CD14-positive monocyte (primary cell): ENCODE data around the gene SHPK. TPM values are rescaled to one million over a fixed set of nuclear protein-coding genes. Genes with fewer than 3 reads are reported as not detected.

Source experiments
- DNase-seq, 3 donors: peaks; one replicate each; pipeline ENCODE4 v3.0.0-alpha.2; 2011 to 2022
- H2AFZ ChIP-seq: 2 replicates; pipeline ENCODE4 v1.6.0; 2012; ENCODE audit warnings: mild to moderate bottlenecking, low read depth, low read length, inconsistent platforms; ENCODE audit not compliant: insufficient read depth, poor library complexity, severe bottlenecking
- H3K27ac ChIP-seq, 2 donors: 1 replicate in 1 of 2; 2 replicates in 1 of 2; pipeline ENCODE4 v1.5.1; 2012 to 2013; ENCODE audit warnings: low read length in 2 of 2, control low read depth in 1 of 2, inconsistent platforms in 1 of 2, low read depth in 1 of 2, mild to moderate bottlenecking in 1 of 2
- H3K27me3 ChIP-seq, 2 donors: one replicate each; pipeline versions ENCODE4 v1.6.0 to v1.6.1; 2011 to 2013; ENCODE audit warnings: low read length in 2 of 2; ENCODE audit not compliant: control insufficient read depth in 2 of 2, insufficient read depth in 2 of 2
- H3K36me3 ChIP-seq, 2 donors: replicated peaks in 1 of 2; 1 replicate in 1 of 2; 2 replicates in 1 of 2; pipeline versions ENCODE4 v1.5.1 to v1.6.1; 2012 to 2013; ENCODE audit warnings: low read length in 2 of 2, control low read depth in 1 of 2, inconsistent platforms in 1 of 2, mild to moderate bottlenecking in 1 of 2; ENCODE audit not compliant: insufficient read depth in 2 of 2, control insufficient read depth in 1 of 2
- H3K4me1 ChIP-seq, 2 donors: 1 replicate in 1 of 2; 2 replicates in 1 of 2; pipeline versions ENCODE4 v1.5.1 to v1.6.1; 2012 to 2013; ENCODE audit warnings: low read length in 2 of 2, control low read depth in 1 of 2, inconsistent platforms in 1 of 2, mild to moderate bottlenecking in 1 of 2, moderate library complexity in 1 of 2; ENCODE audit not compliant: insufficient read depth in 2 of 2, control insufficient read depth in 1 of 2
- H3K4me2 ChIP-seq: replicated peaks from 2 replicates; pipeline ENCODE3; 2012; ENCODE audit warnings: low read length, moderate library complexity, mild to moderate bottlenecking; ENCODE audit not compliant: poor library complexity, severe bottlenecking; ENCODE audit errors: extremely low read depth
- H3K4me3 ChIP-seq, 3 experiments: fragments of 200-600 bp in 1 of 3; sonication (generic) in 1 of 3; replicated peaks in 1 of 3; 1 replicate in 2 of 3; 2 replicates in 1 of 3; pipeline ENCODE4 v1.5.1; 2011 to 2013; ENCODE audit warnings: low read length in 3 of 3, mild to moderate bottlenecking in 3 of 3, control low read depth in 2 of 3, low read depth in 2 of 3, inconsistent platforms in 1 of 3, moderate library complexity in 1 of 3
- H3K79me2 ChIP-seq: 2 replicates; pipeline ENCODE4 v1.6.0; 2012; ENCODE audit warnings: mild to moderate bottlenecking, control low read depth, inconsistent platforms, low read length, moderate library complexity; ENCODE audit not compliant: insufficient read depth
- H3K9ac ChIP-seq: 2 replicates; pipeline ENCODE4 v1.6.0; 2017; ENCODE audit warnings: low read length, mild to moderate bottlenecking; ENCODE audit not compliant: insufficient read depth, poor library complexity, severe bottlenecking
- H3K9me3 ChIP-seq, 2 donors: replicated peaks in 1 of 2; 1 replicate in 1 of 2; 2 replicates in 1 of 2; pipeline versions ENCODE4 v1.5.1 to v1.6.1; 2012 to 2013; ENCODE audit warnings: low read length in 2 of 2, control low read depth in 1 of 2; ENCODE audit not compliant: control insufficient read depth in 1 of 2, insufficient read depth in 1 of 2
- H4K20me1 ChIP-seq: 2 replicates; pipeline ENCODE4 v1.6.0; 2012; ENCODE audit warnings: mild to moderate bottlenecking, low read length, control low read depth, moderate library complexity; ENCODE audit not compliant: insufficient read depth
- H3K27ac Mint-ChIP-seq, 7 donors: one replicate each; pipeline ENCODE4 v1.8.0; 2020; ENCODE audit warnings: mild to moderate bottlenecking in 7 of 7, mixed read lengths in 7 of 7, moderate library complexity in 6 of 7, inconsistent platforms in 2 of 7
- H3K27me3 Mint-ChIP-seq, 3 donors: one replicate each; pipeline ENCODE4 v1.8.0; 2021 to 2022; ENCODE audit warnings: low read depth in 3 of 3, mild to moderate bottlenecking in 3 of 3, mixed read lengths in 3 of 3, moderate library complexity in 3 of 3, inconsistent platforms in 1 of 3
- H3K36me3 Mint-ChIP-seq, 2 donors: one replicate each; pipeline ENCODE4 v1.8.0; 2020; ENCODE audit warnings: mixed read lengths in 2 of 2, inconsistent platforms in 1 of 2, mild to moderate bottlenecking in 1 of 2
- H3K4me1 Mint-ChIP-seq: one replicate; pipeline ENCODE4 v1.8.0; 2020; ENCODE audit warnings: mild to moderate bottlenecking, mixed read lengths
- H3K4me3 Mint-ChIP-seq, 2 donors: one replicate each; pipeline ENCODE4 v1.8.0; 2020; ENCODE audit warnings: mild to moderate bottlenecking in 2 of 2, mixed read lengths in 2 of 2, moderate library complexity in 1 of 2
- H3K9me3 Mint-ChIP-seq, 7 donors: one replicate each; pipeline ENCODE4 v1.8.0; 2020 to 2022; ENCODE audit warnings: mixed read lengths in 7 of 7, mild to moderate bottlenecking in 6 of 7, moderate library complexity in 6 of 7, inconsistent platforms in 2 of 7
- CTCF ChIP-seq: fragments of 200-600 bp; IDR thresholded peaks from one replicate; pipeline ENCODE4 v1.8.0; 2022; ENCODE audit warnings: antibody characterized with exemption, mild to moderate bottlenecking
- WGBS: methylation state at CpG from one replicate; pipeline ENCODE4 v1.1.5; 2013; ENCODE audit warnings: missing lambda C conversion rate; ENCODE audit not compliant: insufficient coverage; 5-methylcytosine and 5-hydroxymethylcytosine counted together
- intact Hi-C, 2 donors: fragments of 100-400 bp; cut with micrococcal nuclease; formaldehyde crosslinking; loops; one replicate each; pipeline versions ENCODE4 v1.15.0 to v1.15.1; 2023
- polyA plus RNA-seq, 3 donors: library from polyadenylated mRNA; depleted of rRNA in 1 of 3; unstranded in 2 of 3; stranded (reverse) in 1 of 3; fragments of 300-500 nt in 2 of 3; fragments of >200 nt in 1 of 3; fragmentation: Illumina TruSeq in 2 of 3; gene quantifications; 1 replicate in 2 of 3; 2 replicates in 1 of 3; pipeline ENCODE4 v1.2.3, GENCODE V29; 2012 to 2021

The SHPK gene
- polyA plus RNA-seq, 3 donors = 4.3 to 4.6 (median 4.6) TPM

GRCh38 chr17:3647769-3648555 lies 11.9 kb upstream of the SHPK start:
- Histone ChIP-seq H3K27me3 (no peaks in the 10 kb centered on the region), H3K4me1 (no peaks in the 10 kb centered on the region), H3K9me3 (no peaks in the 10 kb centered on the region), H3K79me2 (no peaks in the 10 kb centered on the region), H3K27ac (no peak overlapping the region), H3K4me2 (no peak overlapping the region), H3K36me3 (peaks cover 9 to 53% of the 10 kb centered on the region in 2 donors), H2AFZ (no peak overlapping the region), H3K4me3 (no peak overlapping the region), H4K20me1 (no peaks in the 10 kb centered on the region), H3K9ac (no peak overlapping the region)
- Mint-ChIP-seq H3K36me3 (peaks cover 38 to 76% of the 10 kb centered on the region in 2 donors), H3K9me3 (peaks cover 0 to under 1% (median 0%) of the 10 kb centered on the region in 7 donors), H3K27ac (peak overlapping the region in 3 of 7 donors; percentile 11 to 25 (median 15)), H3K27me3 (peaks cover 0 to 2% (median 0%) of the 10 kb centered on the region in 3 donors), H3K4me1 (no peaks in the 10 kb centered on the region), H3K4me3 (no peak overlapping the region)
- intact Hi-C loops = no loop called here
- WGBS = 77% methylated on average over 18 of the region's 20 CpGs
- DNase-seq = no peak
- peak; percentile 23 for TF ChIP-seq CTCF

GRCh38 chr17:3647251-3647650 lies 11.2 kb upstream of the SHPK start:
- Histone ChIP-seq H3K27ac (no peak overlapping the region), H3K9me3 (no peaks in the 10 kb centered on the region), H3K36me3 (peaks cover 11 to 53% of the 10 kb centered on the region in 2 donors), H3K79me2 (no peaks in the 10 kb centered on the region), H3K27me3 (no peaks in the 10 kb centered on the region), H2AFZ (no peak overlapping the region), H3K4me3 (no peak overlapping the region), H3K9ac (no peak overlapping the region), H4K20me1 (no peaks in the 10 kb centered on the region), H3K4me2 (no peak overlapping the region), H3K4me1 (no peaks in the 10 kb centered on the region)
- TF ChIP-seq CTCF = no peak
- Mint-ChIP-seq H3K4me1 (no peaks in the 10 kb centered on the region), H3K36me3 (peaks cover 38 to 80% of the 10 kb centered on the region in 2 donors), H3K9me3 (no peaks in the 10 kb centered on the region), H3K27me3 (peaks cover 0 to 3% (median 0%) of the 10 kb centered on the region in 3 donors), H3K27ac (no peak overlapping the region), H3K4me3 (no peak overlapping the region)
- 90% methylated on average over 12 of the region's 12 CpGs for WGBS
- no peak for DNase-seq
- intact Hi-C loops = no loop called here
